ENCODE results near the gene CFAP107.
"Not testable (repeated sequence)": the region's sequence is repeated elsewhere in the genome, so short reads cannot be mapped to it uniquely, and the experiment has no call there.

CFAP107 gene, protein sequence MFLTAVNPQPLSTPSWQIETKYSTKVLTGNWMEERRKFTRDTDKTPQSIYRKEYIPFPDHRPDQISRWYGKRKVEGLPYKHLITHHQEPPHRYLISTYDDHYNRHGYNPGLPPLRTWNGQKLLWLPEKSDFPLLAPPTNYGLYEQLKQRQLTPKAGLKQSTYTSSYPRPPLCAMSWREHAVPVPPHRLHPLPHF

GRCh38 chr1:12745992-12746323 is at the start of gene CFAP107:
Gene CFAP107 (plus strand): TSS chr1:12746200. CDS start chr1:12746431, 231 bp downstream.
- no peak for DNase-seq

- no peak for DNase-seq
These were observed 49.3 kb upstream of the CFAP107 start for GRCh38 chr1:12696658-12697057.

- no peak for DNase-seq
These were observed 48.6 kb upstream of the CFAP107 start for GRCh38 chr1:12697397-12697796.

- no peak for DNase-seq
These were observed 42.1 kb upstream of the CFAP107 start for GRCh38 chr1:12703821-12704451.

- DNase-seq: no peak
These were observed 39.9 kb upstream of the CFAP107 start for GRCh38 chr1:12706061-12706460.

- no peak for DNase-seq
These were observed 37.5 kb upstream of the CFAP107 start for GRCh38 chr1:12708396-12709090.

DNA sequence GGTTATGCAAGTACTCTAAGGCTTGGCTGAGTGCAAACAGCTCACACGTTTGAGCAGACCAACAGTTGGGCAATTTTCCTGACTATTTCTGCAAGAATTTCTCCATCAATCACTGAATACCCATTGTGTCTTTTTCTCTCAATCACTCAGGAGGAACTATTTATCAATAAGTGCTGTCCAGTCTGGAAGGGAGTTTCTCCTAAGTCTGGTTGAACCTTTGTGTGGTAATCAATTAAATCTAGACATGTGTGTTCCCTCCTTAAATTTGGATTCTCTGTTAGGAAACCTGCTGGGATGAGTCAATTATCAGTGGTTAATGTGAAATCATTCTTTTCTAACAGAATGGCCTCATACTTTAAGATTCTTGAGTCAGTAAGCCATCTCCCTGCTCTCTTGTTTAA is 36.9 kb upstream of the CFAP107 start:
- no peak for DNase-seq

- DNase-seq: no peak
These were observed 36.3 kb upstream of the CFAP107 start for GRCh38 chr1:12709696-12710095.

GRCh38 chr1:12711536-12711935 is 34.5 kb upstream of the CFAP107 start:
- no peak for DNase-seq

DNA sequence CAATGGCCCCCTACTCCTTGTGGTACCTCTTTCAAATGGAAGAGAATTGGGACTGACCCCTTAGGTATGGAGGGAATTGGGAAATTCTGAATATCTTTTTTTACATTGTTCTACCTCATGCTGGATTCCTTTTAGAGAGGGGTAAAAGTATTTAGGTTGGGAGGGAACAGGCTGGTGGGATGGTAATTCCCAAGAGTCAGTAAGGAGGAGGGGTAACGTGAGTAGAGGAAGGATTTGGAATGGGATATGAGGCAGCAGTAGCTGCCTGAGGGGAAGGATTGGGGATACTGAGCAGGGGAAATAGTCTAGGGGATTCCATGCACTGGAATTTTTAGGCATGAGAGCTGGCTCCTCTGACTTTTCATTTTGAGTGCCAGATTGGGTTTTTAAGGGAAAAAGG is 33.9 kb upstream of the CFAP107 start:
- no peak for DNase-seq

GRCh38 chr1:12712929-12713328 is 33.1 kb upstream of the CFAP107 start:
- DNase-seq: no peak

DNA sequence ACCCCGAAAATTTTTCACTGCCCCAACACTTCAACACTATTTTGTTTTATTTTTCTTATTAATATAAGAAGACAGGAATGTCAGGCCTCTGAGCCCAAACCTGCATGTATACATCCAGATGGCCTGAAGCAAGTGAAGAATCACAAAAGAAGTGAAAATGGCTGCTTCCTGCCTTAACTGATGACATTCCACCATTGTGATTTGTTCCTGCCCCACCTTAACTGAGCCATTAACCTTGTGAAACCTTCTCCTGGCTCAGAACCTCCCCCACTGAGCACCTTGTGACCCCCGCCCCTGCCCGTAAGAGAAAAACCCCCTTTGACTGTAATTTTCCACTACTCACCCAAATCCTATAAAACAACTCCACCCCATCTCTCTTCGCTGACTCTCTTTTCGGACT is 32.3 kb upstream of the CFAP107 start:
- not testable (repeated sequence) for DNase-seq

DNA sequence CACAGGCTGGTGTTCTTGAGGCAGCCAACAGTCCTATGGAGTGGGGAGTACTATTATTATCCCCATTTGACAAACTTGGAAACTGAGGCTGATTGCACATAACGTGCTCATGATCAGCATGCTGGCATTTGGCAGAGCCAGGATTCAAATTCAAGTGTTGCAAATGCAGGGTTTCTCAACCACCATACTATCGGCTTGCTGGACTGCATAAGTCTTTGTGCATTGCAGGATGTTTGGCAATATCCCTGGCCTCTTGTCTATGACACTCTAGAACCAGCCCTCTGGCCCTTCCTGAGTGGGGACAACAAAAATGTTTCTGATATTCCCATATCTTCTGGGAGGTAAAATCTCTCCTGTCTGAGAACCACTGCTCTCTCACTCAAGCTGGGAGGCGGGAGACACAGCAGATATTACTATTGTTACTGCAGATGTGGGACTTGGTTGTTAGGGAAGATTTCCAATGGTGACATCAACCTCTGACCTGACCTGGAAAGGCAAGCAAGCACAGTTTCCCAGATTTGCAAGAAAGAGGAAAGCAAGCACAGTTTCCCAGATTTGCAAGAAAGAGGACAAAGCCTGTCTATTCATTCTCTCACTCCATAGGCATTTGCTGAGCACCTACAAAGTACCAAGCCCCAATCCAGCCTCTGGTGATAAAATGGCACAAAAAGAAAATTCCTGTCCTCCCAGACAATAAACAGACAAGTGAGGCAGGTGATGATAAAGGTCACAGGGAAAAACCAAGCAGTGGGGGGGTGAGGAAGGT is 31.1 kb upstream of the CFAP107 start:
- DNase-seq: no peak

GRCh38 chr1:12715896-12716437 is 30.0 kb upstream of the CFAP107 start, which contains the start of gene AADACL3:
Gene AADACL3 (plus strand): TSS chr1:12716110. CDS start chr1:12716177, 67 bp downstream.
- DNase-seq: no peak

GRCh38 chr1:12717301-12717838 is 28.6 kb upstream of the CFAP107 start:
- no peak for DNase-seq

DNA sequence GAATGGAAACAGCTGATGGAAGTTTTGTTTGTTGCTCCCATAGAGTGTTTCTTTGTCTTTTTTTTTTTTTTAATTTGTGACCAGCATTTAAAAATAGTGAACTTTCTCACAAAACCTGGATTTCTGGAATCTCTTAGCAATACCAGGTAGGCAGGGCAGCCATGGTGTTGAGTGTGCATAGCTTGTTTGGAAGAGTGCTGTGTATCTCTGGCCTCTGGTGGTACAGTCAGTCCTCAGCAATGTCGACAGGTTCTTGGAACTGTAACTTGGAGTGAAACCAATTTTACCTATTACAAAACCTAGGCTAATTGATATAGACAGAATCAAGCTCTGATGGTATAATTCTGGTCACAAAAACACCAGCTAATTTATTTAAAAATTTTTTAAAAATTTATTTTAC is 23.4 kb upstream of the CFAP107 start:
- DNase-seq: no peak

DNA sequence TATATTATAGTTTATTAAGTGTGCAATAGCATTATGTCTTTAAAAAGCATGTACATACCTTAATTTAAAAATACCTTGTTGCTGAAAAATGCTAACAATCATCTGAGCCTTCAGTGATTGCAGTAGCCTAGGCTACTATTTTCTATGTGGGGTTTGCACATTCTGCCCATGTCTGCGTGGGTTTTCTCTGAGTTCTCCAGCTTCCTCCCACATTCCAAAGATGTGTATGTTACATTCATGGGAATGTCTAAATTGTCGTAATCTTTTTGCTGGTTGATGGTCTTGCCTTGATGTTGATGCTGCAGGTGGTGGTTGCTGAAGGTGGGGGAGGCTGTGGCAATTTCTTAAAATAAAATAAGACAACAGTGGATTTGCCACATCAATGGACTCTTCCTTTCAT is 17.6 kb upstream of the CFAP107 start:
- no peak for DNase-seq

DNA sequence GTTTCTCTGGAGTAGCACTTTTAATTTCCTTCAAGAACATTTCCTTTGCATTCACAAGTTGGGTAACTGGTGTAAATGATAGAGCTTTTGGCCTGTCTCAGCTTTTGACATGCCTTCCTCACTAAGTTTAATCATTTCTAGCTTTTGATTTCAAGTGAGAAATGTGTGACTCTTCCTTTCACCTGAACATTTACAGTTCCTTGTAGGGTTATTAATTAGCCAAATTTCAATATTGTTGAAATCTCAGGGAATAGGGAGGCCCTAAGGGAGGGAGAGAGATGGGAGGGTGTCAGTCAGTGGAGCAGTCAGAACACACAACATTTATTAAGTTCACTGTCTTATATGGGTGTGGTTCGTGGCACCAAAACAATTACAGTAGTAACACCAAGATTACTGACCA is 15.8 kb upstream of the CFAP107 start:
- no peak for DNase-seq

GRCh38 chr1:12731084-12731483 is 14.9 kb upstream of the CFAP107 start:
- DNase-seq: not testable (repeated sequence)

GRCh38 chr1:12734651-12735050 is 11.3 kb upstream of the CFAP107 start:
- DNase-seq: no peak

GRCh38 chr1:12738934-12739333 is 7.1 kb upstream of the CFAP107 start:
- no peak for DNase-seq

- DNase-seq: no peak
These were observed 6.4 kb upstream of the CFAP107 start for GRCh38 chr1:12739613-12740012.

DNA sequence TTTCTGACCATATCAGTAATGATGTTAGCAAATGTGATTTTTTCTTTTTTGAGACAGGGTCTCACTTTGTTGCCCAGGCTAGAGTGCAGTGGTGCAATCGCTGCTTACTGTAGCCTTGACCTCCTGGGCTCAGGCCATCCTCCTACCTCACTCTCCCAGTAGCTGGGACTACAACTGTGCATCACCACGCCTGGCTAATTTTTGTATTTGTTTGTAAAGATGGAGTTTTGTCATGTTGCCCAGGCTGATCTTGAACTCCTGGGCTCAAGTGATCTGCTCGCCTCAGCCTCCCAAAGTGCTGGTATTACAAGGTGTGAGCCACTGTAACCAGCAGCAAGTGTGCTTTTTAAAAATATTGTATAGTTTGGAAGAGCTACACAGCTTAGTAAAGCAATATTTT is 4.1 kb upstream of the CFAP107 start:
- no peak for DNase-seq

Data from stimulated activated CD4-positive, alpha-beta T cell treated with anti-CD3 and anti-CD28 coated beads, Interleukin-1b, Interleukin-23, amount 100 ng/mL, for 48 hours (primary cell).